Karpas-422 (cell line): Measurements from ENCODE around the gene CCDC27. TPM values are rescaled to one million over a fixed set of nuclear protein-coding genes. Genes with fewer than 3 reads are reported as not detected.
"Not testable (repeated sequence)": the region's sequence is repeated elsewhere in the genome, so short reads cannot be mapped to it uniquely, and the experiment has no call there.

Experiments
- DNase-seq: peaks from one replicate; pipeline ENCODE4 v3.0.0-alpha.2; 2015
- H2AFZ ChIP-seq: fragments of 200-600 bp; sonication (generic); 2 replicates; pipeline ENCODE4 v1.6.1; 2014; ENCODE audit warnings: antibody characterized with exemption, low read length, mixed read lengths
- H3K27ac ChIP-seq: fragments of 200-600 bp; sonication (generic); 2 replicates; pipeline ENCODE4 v1.5.1; 2014; ENCODE audit warnings: mild to moderate bottlenecking, low read length, moderate library complexity
- H3K27me3 ChIP-seq: fragments of 200-600 bp; sonication (generic); 2 replicates; pipeline ENCODE4 v1.6.1; 2014; ENCODE audit warnings: low read length, mixed read lengths
- H3K36me3 ChIP-seq: fragments of 200-600 bp; sonication (generic); 2 replicates; pipeline ENCODE4 v1.6.1; 2014; ENCODE audit warnings: low read length, mixed read lengths; ENCODE audit not compliant: insufficient read depth
- H3K4me1 ChIP-seq: fragments of 200-600 bp; sonication (generic); 2 replicates; pipeline ENCODE4 v1.6.1; 2014; ENCODE audit warnings: mild to moderate bottlenecking, low read length, mixed read lengths
- H3K4me2 ChIP-seq: fragments of 200-600 bp; sonication (generic); 2 replicates; pipeline ENCODE4 v1.6.1; 2014; ENCODE audit warnings: low read length, low read depth, mild to moderate bottlenecking; ENCODE audit not compliant: poor library complexity, severe bottlenecking
- H3K4me3 ChIP-seq: fragments of 200-600 bp; sonication (generic); 2 replicates; pipeline ENCODE4 v1.5.1; 2014; ENCODE audit warnings: mild to moderate bottlenecking, antibody characterized with exemption, low read length, mixed read lengths
- H3K79me2 ChIP-seq: fragments of 200-600 bp; sonication (generic); 2 replicates; pipeline ENCODE4 v1.6.1; 2014; ENCODE audit warnings: mild to moderate bottlenecking, low read length, mixed read lengths
- H3K9ac ChIP-seq: fragments of 200-600 bp; sonication (generic); 2 replicates; pipeline ENCODE4 v1.6.0; 2014; ENCODE audit warnings: low read length
- H3K9me2 ChIP-seq: fragments of 200-600 bp; sonication (generic), shearing (Covaris generic); replicated peaks from 2 replicates; pipeline ENCODE4 v1.6.0; 2014; ENCODE audit warnings: mild to moderate bottlenecking, low read length, moderate library complexity; ENCODE audit not compliant: insufficient read depth
- H3K9me3 ChIP-seq: fragments of 300-700, 200-600 bp; sonication (generic); 2 replicates; pipeline ENCODE4 v1.6.1; 2014; ENCODE audit warnings: low read length, mixed read lengths
- H4K20me1 ChIP-seq: fragments of 200-600 bp; sonication (generic); 2 replicates; pipeline ENCODE4 v1.6.1; 2014; ENCODE audit warnings: mild to moderate bottlenecking, antibody characterized with exemption, low read length, low read depth; ENCODE audit not compliant: insufficient read depth
- total RNA-seq: library from RNA; depleted of rRNA; stranded (reverse); fragments of >200 nt; shearing (Covaris generic); gene quantifications from 2 replicates; pipeline ENCODE4 v1.2.3, GENCODE V29; 2014; ENCODE audit warnings: low replicate concordance

CCDC27 gene
- total RNA-seq, 1 experiment from 2014 or later: not detected

DNA sequence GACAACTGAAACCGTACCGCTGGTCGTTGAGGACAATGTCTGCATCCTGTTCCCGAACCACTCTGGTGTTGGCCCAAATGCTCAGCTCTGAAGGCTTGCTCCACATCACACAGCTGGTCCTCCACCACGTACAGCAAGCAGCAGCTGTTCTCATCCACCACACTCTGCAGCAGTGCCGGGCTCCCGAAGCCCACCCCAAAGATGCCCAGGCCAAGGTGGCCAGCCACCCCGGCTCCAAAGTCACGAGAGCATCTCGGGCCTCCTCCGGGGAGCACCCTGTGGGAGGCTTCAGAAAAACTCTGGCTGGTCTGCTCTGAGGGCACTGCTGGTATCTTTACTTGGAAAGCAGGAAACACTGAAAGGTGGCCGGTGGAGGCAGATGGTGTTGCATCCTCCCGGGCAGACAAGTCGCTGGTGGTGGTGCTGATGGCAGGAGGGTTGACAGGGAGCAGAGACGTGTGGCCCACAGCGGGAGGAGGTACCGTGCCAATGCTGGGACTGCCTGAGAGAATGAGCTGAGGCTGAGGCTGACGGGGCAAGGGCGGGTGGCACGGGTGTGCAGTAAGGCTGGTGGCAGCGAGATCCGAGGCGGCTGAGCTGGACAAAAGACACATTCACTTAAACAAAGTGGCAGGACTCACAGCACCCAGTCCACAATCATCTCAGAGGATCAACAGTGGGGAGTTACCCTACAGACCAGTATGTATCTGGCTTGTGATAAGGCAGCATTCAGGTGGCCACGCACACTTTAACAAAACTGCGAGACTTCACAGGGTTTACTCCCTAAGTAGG, 6.5 kb upstream of the CCDC27 start:
- Histone ChIP-seq H3K4me3 (no peak overlapping the region), H3K9me2 (no peaks in the 10 kb centered on the region), H3K9ac (no peak overlapping the region), H3K4me1 (no peaks in the 10 kb centered on the region), H3K27me3 (no peaks in the 10 kb centered on the region), H3K36me3 (no peaks in the 10 kb centered on the region), H3K79me2 (no peaks in the 10 kb centered on the region), H3K9me3 (no peaks in the 10 kb centered on the region), H4K20me1 (no peaks in the 10 kb centered on the region), H3K27ac (no peak overlapping the region), H2AFZ (no peak overlapping the region), H3K4me2 (no peak overlapping the region)
- DNase-seq: no peak

DNA sequence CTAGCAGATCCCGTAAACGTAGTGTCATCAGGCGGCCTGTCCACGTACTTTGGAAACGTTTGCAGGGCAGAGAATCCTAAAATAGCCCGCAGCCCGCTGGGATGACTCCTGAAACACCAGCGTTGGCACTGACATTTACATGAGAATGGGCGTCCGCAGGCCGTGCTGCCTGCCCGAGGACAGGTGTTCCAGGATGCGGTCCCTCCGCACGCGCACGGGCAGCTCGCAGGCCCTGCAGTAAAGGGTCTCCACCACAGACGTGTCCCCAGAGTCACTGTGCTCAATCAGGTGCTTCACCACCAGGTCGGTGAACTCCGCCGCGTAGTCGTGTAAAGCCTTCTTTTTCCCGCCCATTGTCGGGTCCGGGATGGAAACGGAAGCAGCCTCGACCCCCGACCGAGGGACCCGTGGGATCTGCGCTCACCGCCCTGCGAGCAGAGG, 5.8 kb upstream of the CCDC27 start:
- Histone ChIP-seq H3K9me3 (no peaks in the 10 kb centered on the region), H3K4me1 (no peaks in the 10 kb centered on the region), H3K27ac (no peak overlapping the region), H3K36me3 (no peaks in the 10 kb centered on the region), H3K9me2 (no peaks in the 10 kb centered on the region), H3K4me3 (no peak overlapping the region), H3K79me2 (no peaks in the 10 kb centered on the region), H4K20me1 (no peaks in the 10 kb centered on the region), H3K27me3 (no peaks in the 10 kb centered on the region), H3K4me2 (no peak overlapping the region), H3K9ac (no peak overlapping the region), H2AFZ (no peak overlapping the region)
- no peak for DNase-seq

DNA sequence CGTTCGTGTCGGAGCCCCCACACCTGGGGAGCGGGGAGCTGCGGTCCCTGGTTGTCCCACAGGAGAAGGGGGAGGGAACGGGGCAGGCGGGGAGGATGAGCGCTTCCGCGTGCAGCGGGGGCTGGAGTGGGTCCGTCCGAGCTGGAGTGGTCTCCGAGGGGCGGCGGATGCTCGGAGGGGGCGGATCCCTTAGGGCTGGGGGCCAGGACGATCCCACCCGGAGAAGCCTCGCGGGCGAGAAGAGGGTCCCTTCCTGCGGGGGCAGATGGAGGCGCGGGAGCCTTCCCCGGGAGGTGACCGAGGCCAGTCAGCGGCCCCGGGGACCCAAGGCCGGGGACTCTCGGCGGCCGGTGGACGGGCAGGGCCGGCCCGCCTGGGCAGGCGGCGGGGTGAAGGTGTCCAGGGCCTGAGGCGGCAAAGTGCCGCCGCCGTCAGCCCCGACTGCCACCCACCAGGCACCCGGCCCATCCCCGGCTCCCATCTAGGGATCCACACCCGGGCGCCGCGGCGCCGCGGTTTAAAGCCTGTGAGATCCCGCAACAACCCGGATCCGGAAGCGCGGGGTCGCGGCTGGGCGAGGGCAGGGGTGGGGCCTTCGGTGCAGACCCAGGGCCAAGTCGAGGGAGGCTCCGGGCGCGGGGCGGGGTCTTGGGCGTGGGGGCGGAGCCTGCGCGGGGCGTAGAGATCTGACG, 5.3 kb upstream of the CCDC27 start:
- Histone ChIP-seq H3K36me3 (no peaks in the 10 kb centered on the region), H3K79me2 (no peaks in the 10 kb centered on the region), H3K9me3 (no peaks in the 10 kb centered on the region), H3K4me3 (no peak overlapping the region), H3K27me3 (no peaks in the 10 kb centered on the region), H2AFZ (no peak overlapping the region), H3K9me2 (no peaks in the 10 kb centered on the region), H3K27ac (no peak overlapping the region), H4K20me1 (no peaks in the 10 kb centered on the region), H3K4me2 (no peak overlapping the region), H3K4me1 (no peaks in the 10 kb centered on the region), H3K9ac (no peak overlapping the region)
- no peak for DNase-seq

DNA sequence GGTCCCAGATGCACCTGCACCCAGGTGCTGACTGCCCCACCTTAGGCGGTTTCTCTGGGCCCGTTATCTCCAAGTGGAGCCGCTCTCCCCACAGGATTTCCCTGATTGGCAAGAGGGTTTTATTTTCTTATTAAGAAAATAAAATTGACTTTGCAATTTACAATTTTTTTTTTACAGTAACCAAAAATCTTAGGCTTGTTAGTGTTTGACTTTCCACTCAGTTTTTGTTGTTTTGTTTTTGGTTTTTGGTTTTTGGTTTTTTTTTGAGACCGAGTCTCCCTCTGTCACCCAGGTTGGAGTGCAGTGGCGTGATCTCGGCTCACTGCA, 4.8 kb upstream of the CCDC27 start:
- H3K9me2 ChIP-seq: no peaks in the 10 kb centered on the region
- H4K20me1 ChIP-seq: no peaks in the 10 kb centered on the region
- H3K4me2 ChIP-seq: no peak overlapping the region
- no peak overlapping the region for H3K27ac ChIP-seq
- H3K79me2 ChIP-seq: no peaks in the 10 kb centered on the region
- no peaks in the 10 kb centered on the region for H3K36me3 ChIP-seq
- no peak overlapping the region for H2AFZ ChIP-seq
- no peak overlapping the region for H3K4me3 ChIP-seq
- no peaks in the 10 kb centered on the region for H3K4me1 ChIP-seq
- no peaks in the 10 kb centered on the region for H3K27me3 ChIP-seq
- DNase-seq: no peak
- H3K9ac ChIP-seq: no peak overlapping the region
- H3K9me3 ChIP-seq: no peaks in the 10 kb centered on the region

DNA sequence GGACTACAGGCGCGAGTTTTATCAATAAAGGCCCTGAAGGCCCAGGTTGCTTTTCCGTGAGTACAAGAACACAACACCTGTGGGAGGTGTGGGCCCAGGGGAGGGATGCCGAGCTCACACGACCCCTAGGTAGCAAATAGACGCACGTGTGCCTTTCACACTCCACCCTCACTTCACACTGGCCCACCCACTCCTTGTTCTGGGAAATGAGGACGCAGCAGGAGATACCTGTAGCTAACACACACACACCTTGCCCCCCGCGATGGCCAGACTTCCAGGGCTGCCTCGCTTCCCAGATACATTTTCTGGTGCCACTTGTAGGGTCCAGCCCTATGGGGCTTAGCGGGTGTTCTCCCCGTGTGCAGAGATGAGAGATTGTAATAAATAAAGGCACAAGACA, 4.3 kb upstream of the CCDC27 start:
- no peak overlapping the region for H2AFZ ChIP-seq
- no peaks in the 10 kb centered on the region for H3K36me3 ChIP-seq
- no peaks in the 10 kb centered on the region for H3K9me3 ChIP-seq
- H3K79me2 ChIP-seq: no peaks in the 10 kb centered on the region
- H3K4me1 ChIP-seq: no peaks in the 10 kb centered on the region
- H3K4me2 ChIP-seq: no peak overlapping the region
- H3K9ac ChIP-seq: no peak overlapping the region
- H4K20me1 ChIP-seq: no peaks in the 10 kb centered on the region
- H3K27ac ChIP-seq: no peak overlapping the region
- H3K27me3 ChIP-seq: no peaks in the 10 kb centered on the region
- H3K4me3 ChIP-seq: no peak overlapping the region
- no peak for DNase-seq
- H3K9me2 ChIP-seq: no peaks in the 10 kb centered on the region

DNA sequence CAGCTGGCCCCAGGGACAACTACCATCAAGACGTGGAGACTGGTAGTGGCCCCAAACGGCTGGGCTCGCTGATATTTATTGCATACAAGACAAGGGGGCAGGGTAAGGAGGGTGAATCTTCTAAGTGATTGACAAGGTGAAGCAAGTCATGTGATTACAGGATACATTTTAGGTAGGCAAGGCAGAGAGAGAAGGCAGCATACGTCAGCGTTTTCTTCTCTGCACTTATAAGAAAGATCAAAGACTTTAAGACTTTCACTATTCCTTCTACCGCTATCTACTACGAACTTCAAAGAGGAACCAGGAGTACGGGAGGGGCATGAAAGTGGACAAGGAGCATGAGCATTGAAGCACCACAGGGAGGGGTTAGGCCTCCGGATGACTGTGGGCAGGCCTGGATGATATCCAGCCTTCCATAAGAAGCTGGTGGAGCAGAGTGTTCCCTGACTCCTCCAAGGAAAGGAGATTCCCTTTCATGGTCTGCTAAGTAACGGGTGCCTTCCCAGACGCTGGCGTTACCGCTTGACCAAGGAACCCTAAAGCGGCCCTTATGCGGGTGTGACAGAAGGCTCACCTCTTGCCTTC, 3.8 kb upstream of the CCDC27 start:
- not testable (repeated sequence) for H3K4me3 ChIP-seq, H3K9me2 ChIP-seq, H3K4me1 ChIP-seq, H3K79me2 ChIP-seq, H4K20me1 ChIP-seq, H3K9ac ChIP-seq, H2AFZ ChIP-seq, H3K27me3 ChIP-seq, H3K36me3 ChIP-seq, DNase-seq, H3K4me2 ChIP-seq, H3K9me3 ChIP-seq, H3K27ac ChIP-seq

DNA sequence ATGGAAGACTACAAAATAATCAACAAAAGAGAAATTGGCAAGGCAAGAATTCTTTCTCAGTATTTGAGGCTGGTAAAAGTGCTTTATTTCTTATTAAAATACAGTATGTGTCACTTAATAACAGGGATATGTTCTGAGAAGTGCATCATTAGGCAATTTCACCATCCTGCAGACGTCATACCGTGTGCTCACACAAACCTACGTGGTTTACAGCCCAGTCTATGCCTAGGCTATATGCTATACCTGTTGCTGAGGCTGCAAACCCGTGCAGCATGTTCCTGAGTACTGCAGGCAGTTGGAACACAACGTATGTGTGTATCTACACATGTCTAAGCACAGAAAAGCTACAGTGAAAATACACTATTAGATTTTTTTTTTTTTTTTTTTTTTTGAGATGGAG, 2.7 kb upstream of the CCDC27 start:
- H3K4me2 ChIP-seq: no peak overlapping the region
- H3K27me3 ChIP-seq: no peaks in the 10 kb centered on the region
- no peaks in the 10 kb centered on the region for H3K4me1 ChIP-seq
- H3K36me3 ChIP-seq: no peaks in the 10 kb centered on the region
- H3K79me2 ChIP-seq: no peaks in the 10 kb centered on the region
- no peak overlapping the region for H2AFZ ChIP-seq
- H4K20me1 ChIP-seq: no peaks in the 10 kb centered on the region
- no peak for DNase-seq
- H3K9me2 ChIP-seq: no peaks in the 10 kb centered on the region
- no peak overlapping the region for H3K27ac ChIP-seq
- no peaks in the 10 kb centered on the region for H3K9me3 ChIP-seq
- H3K9ac ChIP-seq: no peak overlapping the region
- H3K4me3 ChIP-seq: no peak overlapping the region

DNA sequence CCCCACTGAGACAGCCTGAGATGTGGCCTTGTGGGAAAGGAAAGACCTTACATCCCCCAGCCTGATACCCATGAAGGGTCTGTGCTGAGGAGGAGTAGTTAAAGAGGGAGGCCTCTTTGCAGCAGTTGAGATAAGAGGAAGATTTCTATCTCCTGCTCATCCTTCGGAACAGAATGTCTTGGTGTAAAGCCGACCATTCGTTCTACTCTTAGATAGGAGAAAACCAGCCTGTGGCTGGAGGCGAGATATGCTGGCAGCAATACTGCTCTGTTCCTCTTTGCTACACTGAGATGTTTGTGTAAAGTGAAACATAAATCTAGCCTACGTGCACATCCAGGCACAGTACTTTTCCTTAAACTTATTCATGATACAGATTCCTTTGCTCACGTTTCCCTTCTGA, 1.5 kb upstream of the CCDC27 start:
- no peaks in the 10 kb centered on the region for H4K20me1 ChIP-seq
- H3K9ac ChIP-seq: no peak overlapping the region
- H3K4me1 ChIP-seq: no peaks in the 10 kb centered on the region
- H3K36me3 ChIP-seq: no peaks in the 10 kb centered on the region
- H2AFZ ChIP-seq: no peak overlapping the region
- no peaks in the 10 kb centered on the region for H3K9me2 ChIP-seq
- no peak overlapping the region for H3K4me2 ChIP-seq
- DNase-seq: no peak
- H3K27me3 ChIP-seq: no peaks in the 10 kb centered on the region
- no peak overlapping the region for H3K27ac ChIP-seq
- H3K79me2 ChIP-seq: no peaks in the 10 kb centered on the region
- H3K4me3 ChIP-seq: no peak overlapping the region
- H3K9me3 ChIP-seq: no peaks in the 10 kb centered on the region
